Measurements from ENCODE around the gene DHX9. TPM values are rescaled to one million over a fixed set of nuclear protein-coding genes. Genes with fewer than 3 reads are reported as not detected.

The DHX9 gene
- total and polyA plus RNA-seq, 12 donors: 19.5 to 69.4 (median 55.2) TPM

GRCh38 chr1:182884872-182885271 lies 45.7 kb downstream of the DHX9 start:
- H3K27ac ChIP-seq: no peak overlapping the region
- ATAC-seq: no peak
- no peaks in the 10 kb centered on the region for H3K27me3 ChIP-seq
- intact Hi-C loops (cut with DNase I): loop anchor here in 2 of 10 donors (5.0 to 10.0 kb wide), 2 partner anchors 33 to 260 kb away; no protein-coding TSS in a partner anchor
- H3K36me3 ChIP-seq: peaks cover 0 to 94% (median 86%) of the 10 kb centered on the region in 9 donors
- peaks cover 0 to 3% (median 0%) of the 10 kb centered on the region in 9 donors for H3K4me1 ChIP-seq
- DNase-seq: no peak
- TF ChIP-seq CTCF (IDR thresholded peaks at IDR 0.05): no peak
- no peak overlapping the region for H3K4me3 ChIP-seq
- no peaks in the 10 kb centered on the region for H3K9me3 ChIP-seq

DNA sequence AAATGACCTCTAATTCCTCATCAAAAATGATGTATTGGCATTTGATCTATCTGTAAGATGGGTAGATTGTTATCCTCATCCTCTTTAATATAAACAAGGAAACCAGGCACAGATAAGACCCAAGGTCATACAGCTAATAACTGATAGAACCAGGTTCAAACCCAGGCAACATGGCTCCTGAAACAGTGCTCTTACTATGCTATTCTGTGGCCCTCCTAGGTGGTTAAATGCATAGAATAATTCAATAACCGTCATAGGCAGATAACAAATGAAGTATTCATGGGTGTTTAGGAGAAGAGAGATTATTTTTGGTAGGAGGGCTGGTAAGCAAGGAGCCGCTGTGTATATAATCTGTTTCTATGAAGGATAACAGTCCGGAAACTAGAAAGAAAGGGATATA lies 46.4 kb downstream of the DHX9 start:
- ATAC-seq (no peak), DNase-seq (no peak)
- Histone ChIP-seq H3K9me3 (no peaks in the 10 kb centered on the region), H3K27ac (no peak overlapping the region), H3K4me3 (no peak overlapping the region), H3K4me1 (peaks cover 0 to 9% (median 0%) of the 10 kb centered on the region in 9 donors), H3K27me3 (no peaks in the 10 kb centered on the region), H3K36me3 (peaks cover 0 to 87% (median 79%) of the 10 kb centered on the region in 9 donors)
- intact Hi-C loops (cut with DNase I): loop anchor here in 2 of 10 donors (5.0 to 10.0 kb wide), 2 partner anchors 33 to 259 kb away; no protein-coding TSS in a partner anchor
- 87 to 94% methylated on average over 3 of the region's 3 CpGs for WGBS, 2 donors
- no peak for TF ChIP-seq CTCF (IDR thresholded peaks at IDR 0.05)

- 96 to 98% methylated on average over 11 of the region's 11 CpGs for WGBS, 2 donors
- H3K4me3 ChIP-seq: no peak overlapping the region
- no peaks in the 10 kb centered on the region for H3K27me3 ChIP-seq
- peaks cover 0 to 73% (median 65%) of the 10 kb centered on the region in 9 donors for H3K36me3 ChIP-seq
- H3K4me1 ChIP-seq: peaks cover 0 to 9% (median 0%) of the 10 kb centered on the region in 9 donors
- ATAC-seq (no peak), DNase-seq (no peak)
- H3K27ac ChIP-seq: no peak overlapping the region
- no peak for TF ChIP-seq CTCF (IDR thresholded peaks at IDR 0.05)
- no peaks in the 10 kb centered on the region for H3K9me3 ChIP-seq
- intact Hi-C loops (cut with DNase I): loop anchor here in 2 of 10 donors (5.0 to 10.0 kb wide), 2 partner anchors 35 to 258 kb away; no protein-coding TSS in a partner anchor
These were observed 47.8 kb downstream of the DHX9 start for GRCh38 chr1:182886985-182887384.

DNA sequence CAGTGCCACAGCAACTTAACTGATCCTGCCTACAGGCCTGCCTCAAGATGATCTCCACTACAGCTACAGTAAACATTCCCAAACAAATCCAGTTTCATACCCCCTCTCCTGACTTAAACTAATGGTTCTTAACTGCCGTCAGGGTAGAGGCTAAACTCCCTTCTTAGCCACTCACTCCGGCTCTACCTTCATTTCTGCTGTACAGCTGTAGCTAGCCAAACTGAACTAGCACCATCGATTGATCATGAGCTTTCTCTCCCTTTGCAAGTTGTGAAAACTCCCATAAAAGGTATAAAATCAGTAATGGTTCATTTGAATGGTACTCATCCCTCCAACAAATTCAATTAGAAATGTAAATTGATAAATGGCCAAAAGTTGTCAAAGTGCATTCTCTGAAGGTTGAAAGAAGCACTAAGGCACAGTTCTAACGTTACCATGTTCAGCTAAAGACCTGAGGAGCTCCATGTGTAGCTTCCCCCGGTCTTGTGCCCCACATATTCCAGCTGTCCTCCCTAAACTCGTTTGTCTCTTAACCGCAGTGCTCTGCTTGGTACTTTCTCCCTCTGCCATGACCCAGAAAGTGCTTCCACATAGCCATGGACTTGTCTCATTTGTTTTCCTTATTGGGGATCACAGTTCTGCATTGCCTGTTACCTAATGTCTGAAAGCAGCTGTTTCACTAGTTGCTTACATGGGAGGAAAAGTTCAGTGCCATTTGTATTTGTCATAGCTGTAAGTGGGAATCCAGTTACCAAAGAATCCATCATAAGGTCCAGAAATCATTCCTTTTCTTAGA lies 49.8 kb downstream of the DHX9 start:
- intact Hi-C loops (cut with DNase I): loop anchor here in 2 of 10 donors (5.0 to 10.0 kb wide), 2 partner anchors 37 to 256 kb away; no protein-coding TSS in a partner anchor
- no peaks in the 10 kb centered on the region for H3K27me3 ChIP-seq
- H3K36me3 ChIP-seq: peaks cover 0 to 53% (median 46%) of the 10 kb centered on the region in 9 donors
- H3K4me1 ChIP-seq: peaks cover 0 to 9% (median 0%) of the 10 kb centered on the region in 9 donors
- no peak overlapping the region for H3K27ac ChIP-seq
- H3K4me3 ChIP-seq: no peak overlapping the region
- DNase-seq: no peak
- H3K9me3 ChIP-seq: peaks cover 0 to 5% (median 0%) of the 10 kb centered on the region in 11 donors
- no peak for ATAC-seq
- 78 to 82% methylated on average over 7 of the region's 7 CpGs for WGBS, 2 donors
- TF ChIP-seq CTCF (IDR thresholded peaks at IDR 0.05): no peak
